Stimulated activated CD8-positive, alpha-beta memory T cell treated with anti-CD3 and anti-CD28 coated beads, Interleukin-12 subunit alpha, Interleukin-12 subunit beta, amount 100 ng/mL, for 1 hour (primary cell): ENCODE data around the gene XYLT1.
A peak's percentile ranks its signal among the peaks of the same experiment; 100 is the strongest.

Experiments
- DNase-seq: peaks from one replicate; pipeline ENCODE4 v3.0.0-alpha.2; 2020; ENCODE audit warnings: low read depth

The XYLT1 gene

GRCh38 chr16:17228048-17228707, 242.6 kb downstream of the XYLT1 start:
- DNase-seq = no peak

GRCh38 chr16:17227278-17227677, 243.5 kb downstream of the XYLT1 start:
- no peak for DNase-seq

DNA sequence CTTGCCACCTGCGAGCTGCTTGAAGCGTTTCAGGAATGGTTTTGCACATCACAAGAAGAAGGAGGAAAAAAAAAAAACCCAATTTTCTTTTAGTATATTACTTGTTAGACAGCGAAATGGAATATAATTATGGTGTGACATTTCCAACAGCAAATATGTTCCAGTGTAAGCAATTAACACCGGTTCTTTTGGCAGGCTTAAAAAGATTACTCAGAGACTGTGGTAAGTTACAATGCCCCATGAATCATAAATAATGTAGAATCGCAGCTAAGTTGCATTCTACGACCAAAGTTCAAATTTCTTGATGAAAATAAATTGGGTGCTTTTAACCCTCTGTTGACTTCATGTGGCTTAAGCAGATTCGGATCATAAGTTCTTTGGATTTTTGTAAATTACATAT, 245.2 kb downstream of the XYLT1 start:
- no peak for DNase-seq

DNA sequence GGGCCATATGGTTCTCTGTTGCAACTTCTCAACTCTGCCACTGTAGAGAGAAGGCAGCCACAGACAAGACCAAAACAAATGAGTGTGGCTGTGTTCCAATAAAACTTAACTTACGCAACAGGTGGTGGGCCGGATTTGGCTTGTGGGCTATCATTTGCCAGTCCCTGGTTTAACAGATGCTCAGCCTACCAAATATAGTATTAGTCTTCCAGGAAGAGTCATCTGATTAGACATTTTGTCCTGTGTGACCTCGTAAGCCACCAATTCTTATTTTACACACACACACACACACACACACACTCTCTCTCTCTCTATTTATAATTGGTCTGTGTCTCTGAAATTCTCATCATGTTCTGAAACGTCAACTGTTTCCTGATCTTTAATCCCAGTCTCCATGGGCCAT, 245.9 kb downstream of the XYLT1 start:
- no peak for DNase-seq

DNA sequence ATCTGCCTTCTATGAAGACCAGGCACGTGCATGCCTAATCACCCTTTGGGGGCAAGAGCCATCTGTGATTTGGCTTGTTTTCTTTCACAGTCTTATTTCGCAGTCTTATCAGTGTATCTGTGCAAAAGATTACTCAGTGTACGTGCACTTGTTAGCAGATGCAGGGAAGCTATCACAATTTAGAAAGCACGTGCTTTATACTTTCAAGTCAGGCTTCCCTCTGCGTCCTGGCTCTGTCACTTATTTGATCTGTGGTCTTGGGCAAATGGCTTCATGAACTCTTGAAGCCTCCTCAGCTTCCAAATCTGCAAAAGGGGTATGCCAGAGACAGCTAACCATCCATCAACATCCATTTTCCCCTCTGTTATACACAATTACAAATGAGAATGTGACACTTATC, 246.4 kb downstream of the XYLT1 start:
- no peak for DNase-seq

- DNase-seq = no peak
Observed at GRCh38 chr16:17223576-17223975, 247.2 kb downstream of the XYLT1 start.

- DNase-seq = no peak
Observed at GRCh38 chr16:17222871-17223401, 247.8 kb downstream of the XYLT1 start.

DNA sequence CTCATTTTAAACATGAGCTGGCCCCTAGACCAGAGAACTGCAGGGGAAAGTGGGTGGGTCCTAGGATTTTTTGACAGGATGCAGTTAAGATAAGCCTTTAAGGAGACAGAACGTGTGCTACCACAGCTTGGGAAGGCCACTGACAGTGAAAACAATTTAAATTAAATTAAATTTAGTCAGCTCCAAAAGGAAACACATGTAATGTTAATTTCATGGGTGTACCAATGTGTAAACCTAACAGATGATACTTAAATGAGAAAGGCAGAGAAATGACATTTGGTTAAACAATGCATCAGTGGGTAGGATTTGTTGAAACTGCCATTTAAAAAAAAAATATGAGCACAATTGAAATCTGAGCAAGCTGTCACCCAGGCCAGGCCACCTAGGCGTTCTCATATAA, 250.8 kb downstream of the XYLT1 start:
- no peak for DNase-seq

DNA sequence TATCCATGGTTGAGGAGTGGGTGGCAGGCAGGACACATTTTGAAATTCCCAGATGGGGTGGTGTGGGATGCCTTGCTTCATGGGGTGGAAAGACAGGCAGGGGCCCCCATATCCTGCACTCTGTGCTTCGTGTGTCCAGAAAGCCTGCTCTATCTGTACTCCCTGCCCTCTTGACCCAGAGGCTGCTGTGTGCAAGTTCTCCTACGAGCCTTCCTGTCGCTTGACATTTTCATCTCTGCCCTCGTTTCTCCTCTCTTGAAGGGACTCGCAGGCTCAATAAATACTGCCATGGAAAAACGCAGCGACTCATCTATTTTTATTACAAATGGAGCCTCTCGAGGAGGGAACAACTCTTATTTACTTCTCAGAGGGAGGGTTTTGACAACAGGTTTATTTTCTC, 254.8 kb downstream of the XYLT1 start:
- no peak for DNase-seq

GRCh38 chr16:17215306-17215705, 255.5 kb downstream of the XYLT1 start:
- no peak for DNase-seq

DNA sequence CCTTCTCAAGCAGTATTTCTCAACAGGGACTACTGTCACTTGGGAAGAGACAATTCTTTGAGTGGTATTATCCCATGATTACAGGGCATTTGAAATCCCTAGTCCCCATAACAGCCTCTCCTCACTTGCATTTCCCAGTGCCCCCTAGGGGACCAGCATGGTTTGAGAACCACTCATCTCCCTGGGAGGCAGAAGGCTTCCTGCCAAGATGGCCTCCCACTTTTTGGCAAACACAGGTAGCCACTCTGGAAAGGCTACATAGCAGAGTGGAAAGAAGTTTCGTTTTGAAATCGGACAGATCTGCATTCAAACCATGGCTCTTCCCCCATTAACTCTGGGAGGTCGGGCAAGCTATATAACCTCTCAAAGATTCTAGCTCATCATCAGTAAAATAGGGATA, 256.8 kb downstream of the XYLT1 start:
- no peak for DNase-seq

GRCh38 chr16:17213025-17213424, 257.7 kb downstream of the XYLT1 start:
- no peak for DNase-seq

- DNase-seq = no peak
Observed at GRCh38 chr16:17212606-17213005, 258.2 kb downstream of the XYLT1 start.

- peak; percentile 5 for DNase-seq
Observed at GRCh38 chr16:17211797-17212196, 259.0 kb downstream of the XYLT1 start.

GRCh38 chr16:17206712-17207111, 264.0 kb downstream of the XYLT1 start:
- no peak for DNase-seq

DNA sequence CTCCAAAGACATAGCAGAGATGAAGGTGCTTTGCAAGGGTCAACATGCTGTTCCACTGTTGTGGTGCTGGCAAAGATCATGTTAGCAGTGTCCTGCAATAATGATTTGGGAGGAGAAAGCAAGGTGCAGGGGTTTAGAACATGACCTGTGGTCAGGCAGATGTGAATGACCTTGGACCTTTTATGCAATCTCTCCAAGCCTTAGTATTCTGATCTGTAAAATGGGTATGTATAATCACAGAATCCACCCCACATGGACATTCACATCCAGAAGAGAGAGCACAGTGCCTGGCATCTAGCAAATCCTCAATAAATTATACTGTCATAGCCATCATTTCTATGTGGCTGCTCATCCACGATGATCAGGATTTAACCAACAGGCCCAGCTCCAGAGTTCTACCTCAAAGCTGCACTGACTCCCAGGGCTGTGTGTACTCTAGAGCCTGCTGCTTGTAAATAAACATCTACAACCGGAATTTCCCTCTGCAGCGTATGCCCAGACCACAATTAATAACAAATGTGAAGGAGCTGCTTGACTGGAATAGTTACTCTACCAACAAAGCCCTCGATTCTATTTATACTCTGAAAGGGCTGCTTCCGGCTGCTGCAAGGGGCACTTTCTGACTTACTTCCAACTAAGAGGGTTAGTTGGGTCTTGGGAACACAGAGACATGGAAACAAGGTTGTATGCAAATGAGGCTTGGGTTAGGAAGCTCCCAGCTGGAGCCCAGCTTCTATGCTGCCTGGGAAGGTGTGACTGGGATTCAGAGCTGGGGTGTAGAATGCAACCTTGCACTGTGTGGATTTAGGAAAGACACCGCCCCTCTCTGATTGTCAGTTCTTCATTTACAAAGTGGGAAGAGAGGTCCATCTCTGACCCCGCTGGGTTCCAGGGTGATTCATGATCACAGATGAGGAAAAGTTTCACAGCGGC, 265.2 kb downstream of the XYLT1 start:
- no peak for DNase-seq

DNA sequence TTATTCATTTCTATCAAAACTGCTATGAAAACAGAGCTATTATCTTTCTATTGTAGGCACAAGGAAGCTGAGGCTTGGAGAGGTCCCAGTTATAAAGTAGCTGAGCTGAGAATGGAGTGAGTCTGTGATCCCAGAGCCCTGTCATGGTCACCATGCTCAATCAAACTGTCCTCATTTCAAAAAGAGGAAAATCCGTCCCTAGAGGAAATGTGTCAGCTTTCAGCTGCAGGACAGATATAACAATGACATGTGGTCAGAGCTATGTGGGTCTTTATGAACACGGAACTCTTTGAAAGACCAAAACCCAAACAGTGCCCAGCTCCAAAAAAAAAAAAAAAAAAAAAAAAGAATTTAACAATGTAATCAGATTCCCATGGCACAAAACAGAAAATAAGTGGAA, 266.1 kb downstream of the XYLT1 start:
- no peak for DNase-seq

GRCh38 chr16:17204206-17204605, 266.6 kb downstream of the XYLT1 start:
- DNase-seq = no peak

GRCh38 chr16:17203424-17203823, 267.3 kb downstream of the XYLT1 start:
- DNase-seq = no peak

GRCh38 chr16:17199135-17199534, 271.6 kb downstream of the XYLT1 start:
- DNase-seq = no peak

- no peak for DNase-seq
Observed at GRCh38 chr16:17196526-17196925, 274.2 kb downstream of the XYLT1 start.

DNA sequence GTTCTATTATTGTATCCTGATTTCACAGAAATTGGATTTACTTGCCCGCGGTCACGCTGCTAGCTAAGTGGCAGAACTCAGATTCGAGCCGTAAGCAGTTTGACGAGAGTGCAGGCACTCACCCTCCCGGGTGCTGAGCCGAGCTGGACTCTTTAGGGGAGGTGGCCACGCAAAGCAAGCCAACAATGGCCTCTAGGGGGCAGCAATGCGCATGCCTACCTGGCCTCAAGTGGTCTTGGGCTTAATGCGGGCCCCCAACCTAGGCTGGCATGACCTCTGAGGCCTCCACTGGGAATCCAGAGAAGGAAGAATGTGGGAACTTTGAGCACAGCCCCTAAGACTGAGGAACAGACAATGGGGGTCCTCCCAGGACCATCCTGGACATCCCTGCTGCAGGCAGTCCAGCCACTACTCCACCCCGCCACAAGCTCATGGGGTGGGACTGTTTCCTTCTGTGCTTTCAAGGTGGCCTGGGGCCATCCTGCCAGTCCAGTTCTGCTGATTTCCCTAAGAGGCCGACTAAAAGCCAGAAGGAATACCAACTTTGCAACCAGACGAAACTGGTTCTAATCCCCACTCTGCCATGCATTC, 276.5 kb downstream of the XYLT1 start:
- DNase-seq = peak; percentile 44

DNA sequence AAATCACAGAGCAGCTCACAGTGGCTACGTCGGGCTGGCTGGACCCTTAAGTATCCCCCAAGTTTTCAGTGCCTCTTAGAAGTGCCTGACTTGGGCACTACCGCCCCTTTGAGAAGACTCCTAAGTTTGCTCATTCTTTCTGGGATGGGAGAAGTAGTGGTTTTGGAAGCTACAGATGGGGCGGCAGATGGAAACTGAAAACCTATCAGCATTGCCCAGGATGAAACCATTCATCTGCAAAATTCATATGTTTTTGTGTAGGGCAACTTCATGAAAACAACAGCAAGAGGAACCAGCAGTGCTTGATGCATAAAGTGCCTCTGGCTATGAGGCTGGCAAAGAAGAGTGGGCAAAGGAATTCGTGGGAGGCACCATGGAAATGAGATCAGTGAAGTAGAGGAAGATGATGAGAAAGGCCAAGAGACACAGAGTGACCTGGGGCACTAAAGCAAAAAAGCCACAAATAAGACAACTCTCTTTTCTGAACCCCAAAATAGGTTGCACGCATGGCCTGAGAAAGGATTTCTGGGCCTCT, 277.1 kb downstream of the XYLT1 start:
- DNase-seq = no peak
